OCI-LY1 (cell line): ENCODE data around the gene DHRS3.
"Not testable (repeated sequence)": the region's sequence is repeated elsewhere in the genome, so short reads cannot be mapped to it uniquely, and the experiment has no call there.

Experiments
- CTCF ChIP-seq: fragments of 200-600 bp; sonication (generic), shearing (Covaris generic); IDR thresholded peaks from 2 replicates; pipeline ENCODE4 v1.5.1; 2017; ENCODE audit warnings: mild to moderate bottlenecking, antibody characterized with exemption, low read length, moderate library complexity, mixed read lengths
- EZH2 ChIP-seq: fragments of 200-600 bp; sonication (generic), shearing (Covaris generic); IDR thresholded peaks from 2 replicates; pipeline ENCODE4 v1.8.0; 2017; ENCODE audit warnings: borderline replicate concordance, mixed run types, mild to moderate bottlenecking, antibody characterized with exemption, low read length, moderate library complexity, mixed read lengths

- not testable (repeated sequence) for TF ChIP-seq CTCF, EZH2
Measured at GRCh38 chr1:12522780-12523179, 95.2 kb downstream of the DHRS3 start.
